SK-N-MC (cell line): ENCODE results near the gene IL20.

Experiments used
- EZH2 ChIP-seq: fragments of 200-600 bp; sonication (generic); IDR thresholded peaks from one replicate; pipeline ENCODE4 v1.6.1; 2017; ENCODE audit warnings: antibody characterized with exemption
- FOXP2 ChIP-seq: optimal IDR thresholded peaks from 2 replicates; pipeline ENCODE3; 2011; ENCODE audit warnings: mild to moderate bottlenecking, moderate library complexity; ENCODE audit not compliant: insufficient read depth; ENCODE audit errors: extremely low read length, control extremely low read depth
- POLR2AphosphoS5 ChIP-seq: IDR thresholded peaks from 2 replicates; pipeline ENCODE4 v1.6.1; 2012; ENCODE audit warnings: mild to moderate bottlenecking, low read depth, low read length, borderline replicate concordance

DNA sequence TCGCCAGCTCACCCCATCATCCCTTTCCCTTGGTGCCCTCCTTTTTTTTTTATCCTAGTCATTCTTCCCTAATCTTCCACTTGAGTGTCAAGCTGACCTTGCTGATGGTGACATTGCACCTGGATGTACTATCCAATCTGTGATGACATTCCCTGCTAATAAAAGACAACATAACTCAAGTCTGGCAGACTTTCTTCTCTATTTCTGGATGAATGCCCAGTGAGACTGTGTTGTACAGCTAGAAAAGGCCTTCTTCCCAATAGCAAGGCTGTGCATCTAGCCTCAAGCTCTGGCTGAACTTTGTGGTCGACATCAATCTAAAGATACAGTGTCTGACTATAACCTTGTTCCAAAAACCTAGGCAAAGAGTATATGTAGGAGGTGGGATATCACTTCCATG lies 38.3 kb downstream of the IL20 start:
- TF ChIP-seq POLR2AphosphoS5 (no peak), EZH2 (no peak), FOXP2 (no peak)
